Esophagus squamous epithelium (tissue), 4 donors: ENCODE results near the gene PRR5.

Experiments
- CTCF ChIP-seq, 6 experiments: fragments of 450-650 bp in 4 of 6; fragments of 200-600 bp in 2 of 6; sonication (generic) in 2 of 6; IDR thresholded peaks; one replicate each; pipeline ENCODE4 v1.5.1; 2016 to 2019; ENCODE audit warnings: antibody characterized with exemption in 6 of 6, mild to moderate bottlenecking in 4 of 6, moderate library complexity in 4 of 6
- POLR2A ChIP-seq, 4 donors: fragments of 450-650 bp; IDR thresholded peaks; one replicate each; pipeline ENCODE4 v1.6.1; 2017; ENCODE audit warnings: antibody characterized with exemption in 4 of 4, mild to moderate bottlenecking in 4 of 4, moderate library complexity in 3 of 4

- TF ChIP-seq CTCF (IDR thresholded peaks at IDR 0.05) = no peak
- TF ChIP-seq POLR2A (IDR thresholded peaks at IDR 0.05) = peak in 1 of 4 donors; percentile 10
These were observed 33.7 kb upstream of the PRR5 start for GRCh38 chr22:44668190-44668885.
